ENCODE data around the gene GPC6.
A peak's percentile ranks its signal among the peaks of the same experiment; 100 is the strongest.

Gene GPC6

DNA sequence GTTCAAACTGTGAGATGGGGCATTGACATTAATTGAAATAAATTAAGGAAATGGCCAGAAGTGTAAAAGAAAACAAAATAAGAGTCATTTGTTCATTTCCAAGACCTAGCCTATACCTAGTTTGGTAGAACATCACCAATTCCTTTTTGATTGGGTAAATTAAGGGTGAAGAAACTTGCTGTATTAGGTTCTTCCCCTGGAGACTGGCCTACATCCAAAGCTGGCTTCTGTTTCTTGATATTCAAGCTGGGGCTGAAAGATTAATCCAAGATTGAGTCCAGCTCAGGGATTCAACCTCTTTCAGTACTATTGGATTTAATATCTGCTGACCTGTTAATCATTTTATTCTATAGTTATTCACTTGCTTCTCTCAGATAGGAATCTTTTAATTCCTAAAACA is 183.2 kb downstream of the GPC6 start:
- H3K36me3 Mint-ChIP-seq (ENCODE audit: low read depth): no peaks in the 10 kb centered on the region

DNA sequence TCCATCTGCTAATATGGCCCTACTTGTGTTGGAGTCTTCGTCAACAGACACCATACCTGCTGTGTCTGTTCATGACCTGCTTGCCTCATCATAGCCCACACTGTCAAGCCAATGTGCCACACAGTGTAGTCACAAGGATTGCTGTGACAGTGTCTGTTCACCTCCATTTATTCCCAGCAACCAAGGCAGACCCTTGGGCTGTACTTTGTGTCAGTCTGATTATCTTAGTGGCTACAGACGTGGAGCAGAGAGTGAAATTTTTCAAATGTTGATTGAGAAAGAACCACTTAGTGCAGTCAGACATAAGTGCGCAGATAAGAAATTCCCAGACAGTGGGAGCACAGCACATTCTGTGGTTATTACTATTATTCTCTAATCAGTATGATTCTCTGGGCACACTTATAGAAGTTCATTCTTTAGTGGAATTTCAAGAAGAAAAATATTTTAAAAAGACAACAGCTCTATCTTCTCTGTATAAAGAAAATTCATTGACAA is 184.6 kb downstream of the GPC6 start:
- TF ChIP-seq, protein P1, sequence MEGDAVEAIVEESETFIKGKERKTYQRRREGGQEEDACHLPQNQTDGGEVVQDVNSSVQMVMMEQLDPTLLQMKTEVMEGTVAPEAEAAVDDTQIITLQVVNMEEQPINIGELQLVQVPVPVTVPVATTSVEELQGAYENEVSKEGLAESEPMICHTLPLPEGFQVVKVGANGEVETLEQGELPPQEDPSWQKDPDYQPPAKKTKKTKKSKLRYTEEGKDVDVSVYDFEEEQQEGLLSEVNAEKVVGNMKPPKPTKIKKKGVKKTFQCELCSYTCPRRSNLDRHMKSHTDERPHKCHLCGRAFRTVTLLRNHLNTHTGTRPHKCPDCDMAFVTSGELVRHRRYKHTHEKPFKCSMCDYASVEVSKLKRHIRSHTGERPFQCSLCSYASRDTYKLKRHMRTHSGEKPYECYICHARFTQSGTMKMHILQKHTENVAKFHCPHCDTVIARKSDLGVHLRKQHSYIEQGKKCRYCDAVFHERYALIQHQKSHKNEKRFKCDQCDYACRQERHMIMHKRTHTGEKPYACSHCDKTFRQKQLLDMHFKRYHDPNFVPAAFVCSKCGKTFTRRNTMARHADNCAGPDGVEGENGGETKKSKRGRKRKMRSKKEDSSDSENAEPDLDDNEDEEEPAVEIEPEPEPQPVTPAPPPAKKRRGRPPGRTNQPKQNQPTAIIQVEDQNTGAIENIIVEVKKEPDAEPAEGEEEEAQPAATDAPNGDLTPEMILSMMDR (IDR thresholded peaks at IDR 0.05; ENCODE audit: unreplicated experiment in 3 of 3): no peak
- Mint-ChIP-seq H3K27me3 (ENCODE audit: low read depth) (no peaks in the 10 kb centered on the region), H3K4me3 (no peak overlapping the region), H3K27ac (peak overlapping the region in 1 of 3 experiments; percentile 21), H3K4me1 (peaks cover 4% of the 10 kb centered on the region), H3K36me3 (ENCODE audit: low read depth) (no peaks in the 10 kb centered on the region), H3K9me3 (no peaks in the 10 kb centered on the region)

More for the DNA sequence above, 183.2 kb downstream of the GPC6 start:
- Mint-ChIP-seq H3K27me3 (ENCODE audit: low read depth) (no peaks in the 10 kb centered on the region), H3K4me3 (no peak overlapping the region), H3K9me3 (no peaks in the 10 kb centered on the region), H3K4me1 (peaks cover 4% of the 10 kb centered on the region), H3K27ac (no peak overlapping the region)
- TF ChIP-seq, protein P1 (IDR thresholded peaks at IDR 0.05; ENCODE audit: unreplicated experiment in 3 of 3): no peak

GRCh38 chr13:93412676-93413075 is 186.1 kb downstream of the GPC6 start:
- TF ChIP-seq, protein P1 (IDR thresholded peaks at IDR 0.05; ENCODE audit: unreplicated experiment in 3 of 3): no peak
- Mint-ChIP-seq H3K27ac (peak overlapping the region; percentile 43 to 78 (median 53)), H3K4me1 (peaks cover 4% of the 10 kb centered on the region), H3K9me3 (no peaks in the 10 kb centered on the region), H3K4me3 (no peak overlapping the region), H3K36me3 (ENCODE audit: low read depth) (no peaks in the 10 kb centered on the region), H3K27me3 (ENCODE audit: low read depth) (no peaks in the 10 kb centered on the region)

- peaks cover 4% of the 10 kb centered on the region for H3K4me1 Mint-ChIP-seq
- no peak overlapping the region for H3K4me3 Mint-ChIP-seq
- TF ChIP-seq, protein P1 (IDR thresholded peaks at IDR 0.05; ENCODE audit: unreplicated experiment in 3 of 3): no peak
- H3K36me3 Mint-ChIP-seq (ENCODE audit: low read depth): no peaks in the 10 kb centered on the region
- no peaks in the 10 kb centered on the region for H3K9me3 Mint-ChIP-seq
- H3K27me3 Mint-ChIP-seq (ENCODE audit: low read depth): no peaks in the 10 kb centered on the region
- H3K27ac Mint-ChIP-seq: peak overlapping the region in 2 of 3 experiments; percentile 9 to 53
Observed at GRCh38 chr13:93413972-93414717, 187.5 kb downstream of the GPC6 start.

DNA sequence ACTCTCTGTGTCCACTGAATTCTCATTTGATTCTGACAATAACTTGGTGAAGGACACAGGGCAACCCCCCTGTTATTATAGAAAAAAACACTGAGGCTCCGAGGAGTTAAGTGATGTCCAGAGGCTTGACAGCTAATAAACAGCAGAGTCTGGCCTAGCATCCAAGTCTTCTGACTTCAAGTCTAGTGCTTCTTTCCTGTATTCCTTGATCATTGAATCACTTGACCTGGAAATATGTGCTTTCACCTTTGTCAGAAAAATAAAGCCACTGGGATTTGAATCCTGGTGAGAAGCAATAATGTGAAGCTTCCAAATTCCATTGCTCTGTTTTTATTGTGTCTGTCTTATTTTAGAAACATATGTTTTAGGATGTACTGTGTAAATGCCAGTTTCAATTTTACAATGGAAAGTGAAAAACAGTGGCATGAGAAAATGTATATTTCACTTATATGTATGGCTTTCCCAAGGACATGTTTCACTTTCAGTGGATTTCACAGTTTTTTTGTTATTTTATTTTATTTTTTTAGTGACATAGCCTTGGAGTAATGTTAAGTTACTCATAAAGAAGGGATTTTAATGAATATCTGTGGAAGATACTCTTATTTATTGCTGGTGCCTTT is 190.2 kb downstream of the GPC6 start:
- H3K9me3 Mint-ChIP-seq: no peaks in the 10 kb centered on the region
- peak overlapping the region in 2 of 3 experiments; percentile 10 to 39 for H3K27ac Mint-ChIP-seq
- H3K4me3 Mint-ChIP-seq: no peak overlapping the region
- TF ChIP-seq, protein P1 (IDR thresholded peaks at IDR 0.05; ENCODE audit: unreplicated experiment in 3 of 3): no peak
- no peaks in the 10 kb centered on the region for H3K27me3 Mint-ChIP-seq (ENCODE audit: low read depth)
- H3K36me3 Mint-ChIP-seq (ENCODE audit: low read depth): no peaks in the 10 kb centered on the region
- peaks cover 4% of the 10 kb centered on the region for H3K4me1 Mint-ChIP-seq
